D721Med (cell line): Measurements from ENCODE around the gene GNAT3.

Experiments used
- DNase-seq: peaks from one replicate; pipeline ENCODE4 v3.0.0; 2011; ENCODE audit warnings: low spot score; ENCODE audit not compliant: insufficient read length
- FAIRE-seq: peaks from 2 replicates; lab custom pipeline; 2011; peaks lifted over from hg19 to GRCh38; lab: Jason Lieb, UNC
- CTCF ChIP-seq: IDR thresholded peaks from 2 replicates; pipeline ENCODE4 v1.5.1; 2012; ENCODE audit warnings: mild to moderate bottlenecking, control low read depth; ENCODE audit not compliant: insufficient read depth; ENCODE audit errors: missing control alignments

GNAT3 gene

GRCh38 chr7:80526472-80526871, 14.6 kb upstream of the GNAT3 start:
- TF ChIP-seq CTCF: no peak
- DNase-seq: no peak
- no peak for FAIRE-seq

- DNase-seq: no peak
- TF ChIP-seq CTCF: no peak
- no peak for FAIRE-seq
These were observed 12.8 kb upstream of the GNAT3 start for GRCh38 chr7:80524693-80525092.

- FAIRE-seq: no peak
- TF ChIP-seq CTCF: no peak
- no peak for DNase-seq
These were observed 9.9 kb upstream of the GNAT3 start for GRCh38 chr7:80521809-80522208.

DNA sequence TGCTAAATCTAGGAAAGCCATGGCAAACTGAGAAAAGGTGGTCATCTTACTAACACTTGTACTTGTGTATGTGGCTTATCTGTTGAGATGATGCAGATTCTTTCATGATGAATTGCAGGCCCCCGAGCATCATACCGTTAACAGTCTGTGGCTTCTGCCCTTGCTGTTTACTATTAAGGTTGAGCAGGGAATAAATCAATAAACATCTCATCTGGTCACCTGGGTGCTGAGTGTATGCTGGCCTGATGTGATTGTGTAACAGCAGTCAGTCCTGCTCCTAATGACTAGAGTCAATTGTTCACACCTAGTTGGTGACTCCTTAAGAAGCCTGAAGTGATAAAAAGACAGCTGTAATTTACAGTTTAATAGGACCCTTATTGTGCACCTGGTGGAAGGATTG, 8.3 kb upstream of the GNAT3 start:
- TF ChIP-seq CTCF: no peak
- DNase-seq: no peak
- FAIRE-seq: no peak

DNA sequence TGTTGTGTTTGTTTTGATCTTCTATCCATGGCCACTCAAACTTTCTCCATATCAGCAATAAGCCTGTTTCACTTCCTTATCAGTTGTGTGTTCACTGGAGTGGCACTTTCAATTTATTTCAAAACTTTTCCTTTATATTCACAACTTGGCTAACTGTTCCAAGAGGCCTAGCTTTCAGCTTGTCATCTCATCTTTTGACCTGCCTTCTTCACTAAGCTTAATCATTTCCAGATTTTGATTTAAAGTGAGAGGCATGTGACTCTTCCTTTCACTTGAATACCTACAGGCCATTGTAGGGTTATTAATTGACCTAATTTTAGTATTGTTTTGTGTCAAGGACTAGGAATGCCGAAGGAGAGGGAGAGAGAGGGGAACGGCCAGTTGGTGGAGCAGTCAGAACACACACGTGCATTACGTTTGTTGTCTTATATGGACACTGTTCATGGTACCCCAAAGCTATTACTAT, 5.5 kb upstream of the GNAT3 start:
- no peak for DNase-seq
- no peak for TF ChIP-seq CTCF
- FAIRE-seq: no peak

- TF ChIP-seq CTCF: no peak
- FAIRE-seq: no peak
These were observed 3.4 kb upstream of the GNAT3 start for GRCh38 chr7:80515298-80515697.

GRCh38 chr7:80510021-80510420, 1.8 kb downstream of the GNAT3 start:
- TF ChIP-seq CTCF: no peak
- no peak for FAIRE-seq
- DNase-seq: no peak

More at GRCh38 chr7:80515298-80515697, 3.4 kb upstream of the GNAT3 start:
- no peak for DNase-seq
